Lower lobe of right lung (tissue), 2 donors: ENCODE data around the gene STK35. TPM values are rescaled to one million over a fixed set of nuclear protein-coding genes. Genes with fewer than 3 reads are reported as not detected.

Experiments
- ATAC-seq, 2 donors: fragments of 200-7000 bp; cut with Tn5 transposase; one replicate each; pipeline ENCODE4 v1.9.1; 2020 to 2022; ENCODE audit warnings: mild to moderate bottlenecking in 2 of 2, moderate library complexity in 2 of 2
- DNase-seq: peaks from one replicate; pipeline ENCODE4 v3.0.0-alpha.2; 2020
- H3K27ac ChIP-seq: fragments of 200-600 bp; one replicate; pipeline ENCODE4 v1.8.0; 2022
- H3K27me3 ChIP-seq: fragments of 200-600 bp; one replicate; pipeline ENCODE4 v1.8.0; 2022; ENCODE audit warnings: low read depth
- H3K36me3 ChIP-seq: fragments of 200-600 bp; one replicate; pipeline ENCODE4 v1.8.0; 2022; ENCODE audit warnings: mild to moderate bottlenecking
- H3K4me1 ChIP-seq: fragments of 200-600 bp; one replicate; pipeline ENCODE4 v1.8.0; 2022
- H3K4me3 ChIP-seq: fragments of 200-600 bp; one replicate; pipeline ENCODE4 v1.8.0; 2022; ENCODE audit warnings: mild to moderate bottlenecking
- H3K9me3 ChIP-seq: fragments of 200-600 bp; one replicate; pipeline ENCODE4 v1.8.0; 2022
- intact Hi-C: fragments of 100-400 bp; cut with DNase I; formaldehyde crosslinking; loops from one replicate; pipeline ENCODE4 v1.11.0; 2022
- total RNA-seq: library from RNA; stranded (reverse); fragmentation: NEBNext Ultra II Directional; extraction: Animal tissue kit (Norgen Biotek cat#: 25700); gene quantifications from one replicate; pipeline ENCODE4 v1.2.1, GENCODE V29; 2021
- TF ChIP-seq, protein P1 (sequence below): fragments of 200-600 bp; IDR thresholded peaks from one replicate; pipeline ENCODE4 v1.8.0; 2022; ENCODE audit warnings: antibody characterized with exemption, mild to moderate bottlenecking
- donor health status: DM: no; HTN: yes; CAD: no; lungs with severe emphysema.

STK35 gene
- total RNA-seq, 1 donor from 2014 or later = 13.9 TPM

DNA sequence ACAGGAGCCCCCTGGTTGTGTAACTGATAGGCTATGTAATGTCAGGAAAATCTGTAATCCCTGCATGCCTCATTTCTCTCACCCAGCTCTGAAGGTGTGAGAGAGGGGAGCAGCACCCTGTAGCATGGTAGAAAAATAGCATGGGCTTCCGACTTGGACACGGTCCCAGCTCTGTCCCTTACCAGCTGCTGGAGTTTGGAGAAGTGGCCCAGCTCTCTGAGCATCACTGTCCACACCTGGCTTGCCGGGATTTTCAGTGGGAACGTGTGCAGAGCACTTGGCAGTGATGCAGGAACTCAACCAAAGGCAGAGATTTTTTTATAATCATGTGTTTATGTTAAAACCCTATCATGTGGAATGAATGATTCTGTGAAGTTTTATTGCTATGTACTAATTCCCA is 34.6 kb downstream of the STK35 start:
- ATAC-seq (no peak), DNase-seq (no peak)
- TF ChIP-seq, protein P1, sequence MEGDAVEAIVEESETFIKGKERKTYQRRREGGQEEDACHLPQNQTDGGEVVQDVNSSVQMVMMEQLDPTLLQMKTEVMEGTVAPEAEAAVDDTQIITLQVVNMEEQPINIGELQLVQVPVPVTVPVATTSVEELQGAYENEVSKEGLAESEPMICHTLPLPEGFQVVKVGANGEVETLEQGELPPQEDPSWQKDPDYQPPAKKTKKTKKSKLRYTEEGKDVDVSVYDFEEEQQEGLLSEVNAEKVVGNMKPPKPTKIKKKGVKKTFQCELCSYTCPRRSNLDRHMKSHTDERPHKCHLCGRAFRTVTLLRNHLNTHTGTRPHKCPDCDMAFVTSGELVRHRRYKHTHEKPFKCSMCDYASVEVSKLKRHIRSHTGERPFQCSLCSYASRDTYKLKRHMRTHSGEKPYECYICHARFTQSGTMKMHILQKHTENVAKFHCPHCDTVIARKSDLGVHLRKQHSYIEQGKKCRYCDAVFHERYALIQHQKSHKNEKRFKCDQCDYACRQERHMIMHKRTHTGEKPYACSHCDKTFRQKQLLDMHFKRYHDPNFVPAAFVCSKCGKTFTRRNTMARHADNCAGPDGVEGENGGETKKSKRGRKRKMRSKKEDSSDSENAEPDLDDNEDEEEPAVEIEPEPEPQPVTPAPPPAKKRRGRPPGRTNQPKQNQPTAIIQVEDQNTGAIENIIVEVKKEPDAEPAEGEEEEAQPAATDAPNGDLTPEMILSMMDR = no peak
- Histone ChIP-seq H3K36me3 (no peaks in the 10 kb centered on the region), H3K27ac (no peak overlapping the region), H3K4me1 (peaks cover 45% of the 10 kb centered on the region), H3K27me3 (no peaks in the 10 kb centered on the region), H3K9me3 (no peaks in the 10 kb centered on the region), H3K4me3 (no peak overlapping the region)
- intact Hi-C loops = no loop called here

DNA sequence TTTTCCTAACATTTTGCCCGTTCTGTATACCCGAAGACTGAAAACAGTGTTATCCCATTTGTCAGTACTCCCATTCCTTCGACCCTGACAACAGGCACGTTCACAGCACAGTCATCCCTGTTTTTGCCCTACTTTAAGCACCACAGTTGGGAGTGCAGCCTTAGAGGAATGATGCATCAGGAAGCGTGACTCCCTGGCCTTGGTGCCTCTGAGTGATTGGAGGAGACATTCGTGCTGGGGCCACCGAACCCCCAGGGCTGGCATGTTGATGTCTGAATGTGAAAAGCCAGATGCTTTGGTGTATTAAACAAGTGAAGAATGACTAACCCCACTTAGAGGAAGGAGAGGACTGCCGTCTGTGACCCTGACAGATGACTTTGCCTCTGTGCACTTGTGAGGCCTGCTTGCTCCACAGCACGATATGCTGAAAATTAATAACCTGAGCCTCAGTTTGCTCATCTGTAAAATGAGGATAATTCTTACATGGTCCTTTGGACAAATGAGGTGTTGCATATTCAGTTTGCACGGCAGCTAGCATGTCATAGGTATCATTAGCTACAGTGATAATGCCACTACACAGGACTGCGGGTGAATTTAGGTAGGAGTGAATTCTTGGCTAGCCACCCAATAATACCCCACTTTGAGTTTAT is 36.0 kb downstream of the STK35 start:
- DNase-seq (no peak), ATAC-seq (no peak)
- H3K36me3 ChIP-seq = no peaks in the 10 kb centered on the region
- H3K4me3 ChIP-seq = no peak overlapping the region
- H3K4me1 ChIP-seq = peaks cover 47% of the 10 kb centered on the region
- no peaks in the 10 kb centered on the region for H3K9me3 ChIP-seq
- H3K27me3 ChIP-seq = no peaks in the 10 kb centered on the region
- intact Hi-C loops = no loop called here
- TF ChIP-seq, protein P1 = no peak
- no peak overlapping the region for H3K27ac ChIP-seq

DNA sequence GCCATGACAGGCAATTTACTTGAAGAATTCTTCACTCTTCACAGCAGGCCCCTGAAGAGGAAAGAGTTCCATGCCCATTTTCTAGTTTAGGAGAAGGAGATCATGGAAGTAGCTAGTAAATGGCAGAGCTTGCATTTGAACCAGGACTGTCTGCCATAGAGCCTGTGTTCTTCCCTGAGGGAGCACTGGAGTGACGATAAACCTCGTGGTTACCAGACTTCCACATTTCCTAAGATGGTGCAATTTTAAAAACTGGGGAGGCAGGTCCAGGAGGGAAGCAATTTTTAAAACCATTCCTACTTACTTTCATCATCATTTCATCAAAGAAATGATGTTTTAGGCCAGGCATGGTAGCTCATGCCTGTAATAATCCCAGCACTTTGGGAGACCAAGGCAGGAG is 36.8 kb downstream of the STK35 start:
- TF ChIP-seq, protein P1 = no peak
- no peak for ATAC-seq
- no peaks in the 10 kb centered on the region for H3K36me3 ChIP-seq
- no peak overlapping the region for H3K4me3 ChIP-seq
- no peaks in the 10 kb centered on the region for H3K9me3 ChIP-seq
- H3K27me3 ChIP-seq = no peaks in the 10 kb centered on the region
- no peak for DNase-seq
- no peak overlapping the region for H3K27ac ChIP-seq
- peaks cover 40% of the 10 kb centered on the region for H3K4me1 ChIP-seq
- intact Hi-C loops = no loop called here

DNA sequence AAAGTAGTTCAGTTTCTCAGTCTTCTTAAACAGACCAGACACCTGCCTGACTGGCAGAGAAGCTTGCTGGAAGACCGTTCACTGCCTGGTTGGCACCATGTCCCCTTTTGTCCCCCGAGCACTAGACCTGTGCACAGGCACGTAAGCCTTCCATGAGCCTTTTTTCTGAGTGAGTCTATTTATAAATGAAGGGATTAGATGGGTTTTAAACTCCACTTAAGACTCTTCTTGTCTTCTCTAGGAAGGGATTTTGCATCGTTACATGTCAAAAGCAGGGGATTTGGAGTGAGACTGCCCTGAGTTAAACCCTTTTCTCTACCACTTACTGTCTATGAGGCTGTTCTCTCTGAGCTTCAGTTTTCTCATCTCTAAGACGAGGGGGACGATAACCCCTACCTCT is 37.6 kb downstream of the STK35 start:
- intact Hi-C loops = no loop called here
- no peak overlapping the region for H3K4me3 ChIP-seq
- H3K4me1 ChIP-seq = peaks cover 31% of the 10 kb centered on the region
- TF ChIP-seq, protein P1 = no peak
- no peaks in the 10 kb centered on the region for H3K27me3 ChIP-seq
- H3K36me3 ChIP-seq = peaks cover 8% of the 10 kb centered on the region
- H3K27ac ChIP-seq = no peak overlapping the region
- DNase-seq (no peak), ATAC-seq (no peak)
- H3K9me3 ChIP-seq = no peaks in the 10 kb centered on the region

DNA sequence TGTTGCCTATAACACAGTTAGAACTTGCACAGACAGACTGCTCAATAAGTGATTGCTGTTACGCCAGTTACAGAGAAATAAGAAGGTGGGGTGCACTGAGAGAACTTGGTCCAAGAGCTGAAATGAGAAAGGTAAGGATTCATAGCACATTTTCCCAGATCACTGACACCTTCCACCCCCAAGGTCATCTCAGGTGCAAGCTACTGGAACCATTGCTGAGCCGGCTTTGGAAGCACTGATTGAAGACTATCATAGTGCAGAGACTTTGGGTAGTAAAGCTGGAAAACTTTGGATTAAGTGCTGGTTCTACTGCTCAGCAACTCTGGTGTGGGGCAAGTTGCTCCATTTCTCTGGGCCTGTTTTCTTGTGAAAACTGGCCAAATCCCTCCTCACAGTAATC is 38.1 kb downstream of the STK35 start:
- intact Hi-C loops = no loop called here
- peaks cover 13% of the 10 kb centered on the region for H3K36me3 ChIP-seq
- no peak overlapping the region for H3K27ac ChIP-seq
- H3K4me3 ChIP-seq = no peak overlapping the region
- DNase-seq = no peak
- H3K27me3 ChIP-seq = no peaks in the 10 kb centered on the region
- peaks cover 28% of the 10 kb centered on the region for H3K4me1 ChIP-seq
- no peak for ATAC-seq
- TF ChIP-seq, protein P1 = no peak
- H3K9me3 ChIP-seq = no peaks in the 10 kb centered on the region
